Suprapubic skin (tissue), 4 donors: ENCODE results near the gene SUN2.

Experiments used
- EP300 ChIP-seq: sonication (generic); formaldehyde crosslinking; IDR thresholded peaks from one replicate; pipeline ENCODE4 v1.6.1; 2017; ENCODE audit warnings: antibody characterized with exemption
- POLR2A ChIP-seq, 2 donors: fragments of 450-650 bp; IDR thresholded peaks; one replicate each; pipeline ENCODE4 v1.6.1; 2017; ENCODE audit warnings: antibody characterized with exemption in 2 of 2, mild to moderate bottlenecking in 2 of 2, moderate library complexity in 2 of 2
- POLR2AphosphoS5 ChIP-seq, 3 donors: sonication (generic); formaldehyde crosslinking; IDR thresholded peaks; one replicate each; pipeline ENCODE4 v1.6.1; 2017; ENCODE audit warnings: antibody characterized with exemption in 3 of 3
- TF ChIP-seq, protein P1 (sequence below), 2 donors: fragments of 200-600 bp in 1 of 2; fragments of 450-650 bp in 1 of 2; sonication (generic) in 1 of 2; IDR thresholded peaks; one replicate each; pipeline ENCODE4 v1.5.1; 2016 to 2019; ENCODE audit warnings: antibody characterized with exemption in 2 of 2, mild to moderate bottlenecking in 1 of 2, moderate library complexity in 1 of 2

GRCh38 chr22:38715852-38716251 is 39.9 kb downstream of the SUN2 start:
- TF ChIP-seq, protein P1, sequence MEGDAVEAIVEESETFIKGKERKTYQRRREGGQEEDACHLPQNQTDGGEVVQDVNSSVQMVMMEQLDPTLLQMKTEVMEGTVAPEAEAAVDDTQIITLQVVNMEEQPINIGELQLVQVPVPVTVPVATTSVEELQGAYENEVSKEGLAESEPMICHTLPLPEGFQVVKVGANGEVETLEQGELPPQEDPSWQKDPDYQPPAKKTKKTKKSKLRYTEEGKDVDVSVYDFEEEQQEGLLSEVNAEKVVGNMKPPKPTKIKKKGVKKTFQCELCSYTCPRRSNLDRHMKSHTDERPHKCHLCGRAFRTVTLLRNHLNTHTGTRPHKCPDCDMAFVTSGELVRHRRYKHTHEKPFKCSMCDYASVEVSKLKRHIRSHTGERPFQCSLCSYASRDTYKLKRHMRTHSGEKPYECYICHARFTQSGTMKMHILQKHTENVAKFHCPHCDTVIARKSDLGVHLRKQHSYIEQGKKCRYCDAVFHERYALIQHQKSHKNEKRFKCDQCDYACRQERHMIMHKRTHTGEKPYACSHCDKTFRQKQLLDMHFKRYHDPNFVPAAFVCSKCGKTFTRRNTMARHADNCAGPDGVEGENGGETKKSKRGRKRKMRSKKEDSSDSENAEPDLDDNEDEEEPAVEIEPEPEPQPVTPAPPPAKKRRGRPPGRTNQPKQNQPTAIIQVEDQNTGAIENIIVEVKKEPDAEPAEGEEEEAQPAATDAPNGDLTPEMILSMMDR (IDR thresholded peaks at IDR 0.05): no peak
- TF ChIP-seq POLR2AphosphoS5 (IDR thresholded peaks at IDR 0.05) (no peak), POLR2A (IDR thresholded peaks at IDR 0.05) (no peak), EP300 (no peak)
